ENCODE data around the gene FGR. TPM values are rescaled to one million over a fixed set of nuclear protein-coding genes. Genes with fewer than 3 reads are reported as not detected.

FGR gene
- polyA plus RNA-seq, 3 donors = 1.5 to 1.9 (median 1.9) TPM

DNA sequence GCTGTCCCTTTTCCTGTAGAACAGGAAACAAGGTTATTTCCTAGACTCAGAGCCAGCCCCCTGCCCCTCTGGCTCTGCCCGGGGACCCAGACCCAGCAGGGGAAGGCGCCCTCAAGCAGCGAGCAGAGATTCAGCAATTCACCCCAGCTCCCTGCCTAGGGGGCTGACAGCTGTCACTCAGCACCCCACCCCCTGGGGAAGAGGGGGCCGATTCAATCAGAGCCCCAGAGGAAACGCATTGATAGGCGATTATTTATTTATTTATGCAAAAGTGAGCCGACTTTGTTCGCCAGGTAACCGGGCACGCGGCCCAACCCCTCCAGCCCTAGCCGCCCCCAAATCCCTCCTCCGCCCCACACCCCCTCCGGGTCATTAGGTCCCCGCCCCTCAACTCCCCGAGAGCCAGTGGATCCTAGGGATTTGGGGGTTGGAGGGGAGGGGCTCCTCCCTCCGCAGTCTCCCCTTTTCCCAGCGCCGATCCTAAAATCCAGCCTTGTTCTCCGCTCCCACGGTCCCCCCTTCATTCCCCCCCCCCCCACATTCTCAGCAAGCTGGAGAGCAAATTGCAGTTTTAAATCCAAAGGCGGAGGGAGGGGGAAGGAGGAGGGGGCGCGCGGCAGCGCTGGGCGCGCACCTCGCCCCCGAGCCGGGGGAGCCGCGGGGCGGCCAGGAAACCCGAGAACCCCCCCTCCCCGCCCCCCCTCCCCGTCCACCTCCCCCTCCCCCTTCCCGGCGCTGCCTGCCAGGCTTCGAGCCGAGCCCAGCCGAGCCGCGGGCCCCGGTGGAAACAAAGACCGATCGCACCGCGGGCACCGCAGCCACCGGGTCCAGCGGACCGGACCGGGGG is 32.3 kb downstream of the FGR start:
- no peak for DNase-seq

- DNase-seq = no peak
Observed at GRCh38 chr1:27601771-27602461, 33.1 kb downstream of the FGR start.

- no peak for DNase-seq
Observed at GRCh38 chr1:27601321-27601770, 33.6 kb downstream of the FGR start.

DNA sequence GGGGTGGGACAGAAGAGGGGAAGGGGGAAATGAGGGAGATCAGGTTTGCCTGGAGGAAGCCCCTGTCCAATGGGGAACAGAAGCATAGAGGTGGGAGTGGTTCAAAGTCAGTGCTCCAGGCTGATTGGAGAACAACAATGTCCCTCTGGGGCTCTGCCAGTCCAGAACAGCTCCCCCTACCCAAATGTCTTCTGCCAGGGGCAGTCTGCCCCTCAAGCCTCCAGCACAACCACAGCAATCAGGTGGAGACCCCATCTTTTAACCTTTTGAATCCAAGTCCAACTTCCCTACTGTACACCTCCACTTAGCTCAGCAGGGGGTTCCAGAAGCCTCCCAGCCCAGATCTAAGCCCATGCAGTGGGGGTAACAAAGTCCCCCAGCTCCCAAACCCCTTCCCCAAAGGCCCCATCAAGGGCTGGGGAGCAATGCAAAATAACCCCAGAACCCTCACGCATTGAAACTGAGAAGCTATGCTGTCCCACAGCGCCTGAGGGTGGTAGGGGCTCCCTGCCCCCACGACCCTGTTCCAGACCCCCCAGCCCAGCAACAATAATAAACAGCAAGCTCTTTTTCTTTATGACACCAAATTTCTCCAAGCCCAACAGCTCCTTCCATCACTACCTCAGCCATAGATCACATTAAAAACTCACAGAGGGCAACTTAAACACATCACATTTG is 34.3 kb downstream of the FGR start:
- DNase-seq = no peak

GRCh38 chr1:27599605-27600497 is 35.1 kb downstream of the FGR start:
- DNase-seq = no peak

DNA sequence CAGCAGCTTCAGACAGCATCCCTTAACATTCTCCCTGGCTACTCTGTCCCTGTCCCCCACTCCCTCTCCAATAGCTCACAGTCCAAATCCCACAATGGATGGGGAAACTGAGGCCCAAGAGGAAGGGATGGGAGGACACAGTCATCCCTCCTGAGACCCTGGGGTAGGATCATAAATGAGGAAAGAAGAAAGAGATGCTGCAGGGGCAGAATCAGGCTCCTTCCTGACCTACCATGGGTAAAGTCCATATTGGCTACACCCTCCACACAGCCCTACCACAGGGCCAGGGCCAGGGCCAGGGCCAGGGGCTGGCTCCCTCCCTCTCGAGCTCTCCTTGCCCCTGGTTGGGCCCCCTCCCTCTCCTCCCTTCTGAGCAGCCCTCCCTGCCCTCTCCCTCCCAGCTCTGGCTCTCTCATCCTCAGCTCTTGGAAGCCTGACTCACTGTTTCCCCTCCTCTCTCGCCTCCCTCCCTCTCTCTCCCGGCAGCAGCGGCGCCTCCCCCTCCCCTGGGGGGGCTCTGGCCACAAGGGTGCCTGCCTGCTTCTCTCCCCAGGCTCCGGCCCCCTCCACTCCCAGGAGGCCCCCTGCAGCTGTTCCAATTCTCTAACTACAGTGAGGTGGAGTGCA is 36.0 kb downstream of the FGR start:
- DNase-seq = no peak

DNA sequence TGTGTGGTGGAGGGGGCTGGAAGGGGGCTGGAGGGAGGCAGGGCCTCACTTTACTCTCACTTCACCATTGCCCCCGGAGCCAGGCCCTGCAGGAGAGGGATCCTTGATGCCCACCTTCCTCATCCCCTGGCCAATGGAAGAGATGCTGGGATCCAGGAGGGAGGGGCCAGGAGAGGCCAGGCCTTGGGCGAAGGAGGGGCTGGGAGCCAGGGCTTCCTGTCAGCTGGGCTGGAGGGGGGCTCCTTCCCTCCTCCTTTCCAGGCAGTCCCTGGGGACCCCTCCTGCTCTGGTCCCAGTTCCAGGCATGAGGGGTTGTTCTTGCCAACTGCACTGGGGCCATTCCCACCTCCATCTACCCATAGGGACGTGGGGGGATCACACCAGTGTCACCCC is 36.7 kb downstream of the FGR start:
- DNase-seq = no peak

DNA sequence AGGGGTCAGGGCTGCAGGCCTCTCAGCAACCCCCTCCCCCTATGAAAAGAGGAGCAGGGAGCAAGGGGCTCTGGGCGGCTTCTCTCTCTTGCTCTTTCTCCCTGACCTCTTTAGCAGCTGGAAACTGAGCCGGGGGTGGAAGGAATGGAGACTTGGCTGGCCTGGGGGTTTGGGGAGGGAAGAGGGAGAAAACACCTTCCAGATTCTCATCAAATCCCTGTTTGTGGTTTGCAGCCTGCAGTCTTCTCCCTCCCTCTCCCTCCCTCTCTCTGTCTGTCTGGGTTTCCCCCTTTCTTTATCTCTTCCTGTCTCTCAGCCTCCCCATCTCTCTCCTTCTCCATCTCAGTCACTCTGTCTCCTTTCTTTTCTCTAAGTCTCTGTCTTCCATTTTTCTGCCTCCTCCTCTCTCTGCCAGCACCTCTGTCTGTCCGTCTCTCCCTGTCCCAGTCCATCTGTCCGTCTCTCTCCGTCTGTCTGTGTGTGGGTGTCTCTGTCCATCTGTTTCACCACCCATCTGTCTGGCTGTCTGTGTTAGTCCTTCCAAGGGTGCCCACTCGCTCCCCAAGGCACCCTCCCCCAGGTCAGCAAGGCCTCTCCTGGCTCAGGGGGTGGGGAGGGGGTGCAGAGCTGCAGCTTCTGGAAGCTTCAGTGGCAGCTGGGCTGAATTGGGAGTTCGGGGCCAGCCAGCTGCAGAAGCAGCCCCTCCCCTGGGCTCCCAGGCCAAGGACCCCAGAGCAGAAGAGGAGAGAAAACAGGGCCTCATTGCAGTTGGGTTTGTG is 37.3 kb downstream of the FGR start:
- no peak for DNase-seq

DNA sequence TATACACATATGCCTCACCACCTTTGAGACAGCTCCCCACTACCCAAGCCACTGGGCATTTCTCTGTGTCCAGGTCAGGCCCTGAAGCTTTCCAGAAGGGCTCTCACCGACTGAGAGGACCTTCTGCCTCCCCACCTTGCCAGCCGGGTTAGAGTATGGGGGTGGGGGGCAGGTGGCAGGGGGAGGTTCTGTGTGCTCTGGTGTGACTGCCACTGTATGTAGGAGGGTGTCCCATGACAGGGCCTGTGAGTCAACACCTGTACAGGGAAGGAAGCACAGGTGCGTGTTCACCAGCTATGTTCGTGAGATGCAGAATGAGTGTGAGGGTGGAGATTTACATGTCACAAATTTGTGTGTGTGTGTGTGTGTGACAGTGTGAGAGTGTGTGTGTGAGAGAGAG is 38.0 kb downstream of the FGR start:
- DNase-seq = no peak

DNA sequence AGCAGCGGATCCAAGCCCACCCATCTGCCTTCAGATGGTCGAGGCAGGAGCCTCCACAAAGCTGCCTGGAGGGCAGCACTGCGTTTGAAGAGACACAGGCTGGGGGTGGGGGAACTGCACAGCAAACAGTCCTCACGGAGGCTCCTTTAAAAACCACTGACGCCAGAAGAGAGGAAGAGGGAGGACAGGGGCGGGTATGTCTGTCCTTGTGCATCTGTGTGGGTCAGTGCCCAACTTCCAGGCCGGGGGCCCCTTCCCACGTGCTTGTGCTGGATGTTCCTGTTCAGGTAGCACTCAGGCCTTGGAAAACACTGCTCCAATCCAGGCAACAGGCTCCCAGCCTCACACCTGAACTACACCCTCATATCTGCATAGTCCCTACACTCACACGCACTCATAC is 38.7 kb downstream of the FGR start:
- DNase-seq = no peak

DNA sequence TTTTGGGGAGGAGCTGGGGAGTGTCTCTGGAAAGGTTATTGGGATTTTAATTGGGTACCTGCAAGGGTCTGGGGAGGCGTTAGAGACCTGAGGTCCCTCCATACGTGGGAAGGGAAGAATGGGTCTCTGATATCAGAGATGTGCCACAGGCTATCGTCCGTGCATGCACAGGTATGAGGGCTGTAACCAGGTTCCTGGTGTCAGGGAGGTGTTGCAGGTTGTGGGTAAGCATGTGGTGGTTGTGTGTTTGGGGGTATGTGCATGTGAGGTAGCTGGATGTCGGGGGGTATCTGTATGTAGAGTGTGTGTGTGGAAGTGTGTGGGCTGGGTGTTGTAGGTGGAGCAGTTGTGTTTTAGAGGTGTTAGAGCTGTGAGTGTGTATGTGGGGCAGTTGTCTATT is 39.4 kb downstream of the FGR start:
- DNase-seq = no peak

GRCh38 chr1:27594564-27595510 is 40.1 kb downstream of the FGR start:
- no peak for DNase-seq

GRCh38 chr1:27593678-27594563 is 41.1 kb downstream of the FGR start:
- no peak for DNase-seq

DNA sequence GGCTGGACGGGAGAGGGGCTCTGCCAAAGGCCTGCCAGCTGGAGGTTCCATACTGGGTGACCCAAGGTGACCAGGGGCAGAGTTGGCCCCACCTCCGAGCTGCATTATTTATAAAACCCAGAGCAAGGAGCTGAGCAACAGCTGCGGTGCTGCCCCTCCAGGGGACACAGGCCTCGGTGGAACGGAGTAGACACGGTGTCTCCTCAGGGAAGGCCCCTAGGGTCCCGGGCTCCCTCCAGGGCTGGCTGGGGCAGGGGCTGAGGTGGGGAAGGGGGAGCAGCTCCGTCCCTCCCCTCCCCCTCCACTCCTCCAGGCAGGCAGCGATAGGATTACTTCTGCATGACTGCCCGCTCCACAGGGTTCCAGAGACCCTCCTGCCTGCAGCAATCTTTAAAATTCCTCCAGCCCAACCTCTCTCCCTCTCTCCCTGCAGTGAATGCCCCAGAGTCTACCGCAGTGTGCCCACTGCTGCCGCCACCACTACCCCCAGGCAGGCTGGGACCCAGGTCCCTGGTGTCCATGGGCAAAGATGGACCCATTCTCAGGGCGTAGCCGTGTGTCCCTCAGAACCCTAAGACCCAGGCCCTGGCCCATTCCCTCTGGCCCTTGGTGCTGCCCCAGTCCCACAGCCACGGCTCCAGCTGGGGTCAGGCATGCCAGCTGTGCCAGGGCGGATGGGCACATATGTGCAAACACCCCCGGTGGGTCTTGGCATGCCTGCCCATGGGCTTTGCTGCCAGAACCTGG is 41.9 kb downstream of the FGR start:
- no peak for DNase-seq

GRCh38 chr1:27592232-27592930 is 42.6 kb downstream of the FGR start:
- no peak for DNase-seq

- DNase-seq = no peak
Observed at GRCh38 chr1:27591622-27592021, 43.4 kb downstream of the FGR start.

All from renal pelvis (tissue), 4 donors.